ENCODE measurements around the gene JAKMIP3. TPM values are rescaled to one million over a fixed set of nuclear protein-coding genes. Genes with fewer than 3 reads are reported as not detected.

Gene JAKMIP3
- total RNA-seq, 3 donors from 2014 or later = 0.20 to 1.4 (median 0.24) TPM

- DNase-seq (peak in 1 of 3 donors; percentile 42), ATAC-seq (no peak)
- no peaks in the 10 kb centered on the region for H3K9me3 ChIP-seq
- no peaks in the 10 kb centered on the region for H3K4me1 ChIP-seq (ENCODE audit: low read depth)
- no peak for TF ChIP-seq CTCF (IDR thresholded peaks at IDR 0.05)
- intact Hi-C loops (cut with DNase I, micrococcal nuclease) = no loop called here
- no peak overlapping the region for H3K4me3 ChIP-seq
- H3K36me3 ChIP-seq (ENCODE audit: low read depth) = no peaks in the 10 kb centered on the region
Measured at GRCh38 chr10:132100556-132101349, 35.0 kb downstream of the JAKMIP3 start.

- DNase-seq (peak in 1 of 3 donors; percentile 15), ATAC-seq (no peak)
- no peaks in the 10 kb centered on the region for H3K36me3 ChIP-seq (ENCODE audit: low read depth)
- H3K4me1 ChIP-seq (ENCODE audit: low read depth) = no peaks in the 10 kb centered on the region
- TF ChIP-seq CTCF (IDR thresholded peaks at IDR 0.05) = no peak
- no peaks in the 10 kb centered on the region for H3K9me3 ChIP-seq
- intact Hi-C loops (cut with DNase I, micrococcal nuclease) = no loop called here
- no peak overlapping the region for H3K4me3 ChIP-seq
Measured at GRCh38 chr10:132101529-132101928, 35.8 kb downstream of the JAKMIP3 start.

DNA sequence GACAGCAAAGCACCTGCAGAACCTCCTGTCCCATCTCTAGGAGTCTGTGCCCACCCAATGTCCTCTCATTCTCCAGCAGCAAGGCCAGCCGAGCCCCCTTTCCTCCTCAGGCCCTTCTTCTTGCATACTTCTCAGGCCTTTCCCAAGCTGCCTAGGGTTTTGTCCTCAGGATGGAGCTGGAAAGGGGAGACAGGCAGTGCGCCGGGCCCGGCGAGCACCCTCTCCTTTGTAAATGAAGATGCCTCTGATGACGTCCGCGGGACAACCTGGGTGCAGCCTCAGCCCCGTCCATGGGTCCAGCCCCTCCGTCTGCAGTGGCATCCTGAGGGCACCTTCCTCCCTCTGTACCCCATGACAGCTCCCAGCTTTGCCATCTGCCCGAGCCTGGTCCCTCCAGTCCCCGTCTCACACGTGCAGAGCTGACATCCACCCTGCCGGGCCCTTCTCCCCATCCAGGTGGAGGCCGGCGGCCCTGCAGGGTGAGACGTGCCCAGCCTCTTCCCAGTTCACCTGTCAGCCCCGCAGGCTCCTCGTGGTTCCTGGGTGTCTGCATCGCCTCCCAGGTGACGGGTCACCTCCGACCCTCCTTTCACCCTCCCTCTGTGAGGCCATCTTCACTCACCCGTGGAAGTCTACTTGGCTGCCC is 36.4 kb downstream of the JAKMIP3 start:
- peak in 1 of 3 donors; percentile 41 for DNase-seq

DNA sequence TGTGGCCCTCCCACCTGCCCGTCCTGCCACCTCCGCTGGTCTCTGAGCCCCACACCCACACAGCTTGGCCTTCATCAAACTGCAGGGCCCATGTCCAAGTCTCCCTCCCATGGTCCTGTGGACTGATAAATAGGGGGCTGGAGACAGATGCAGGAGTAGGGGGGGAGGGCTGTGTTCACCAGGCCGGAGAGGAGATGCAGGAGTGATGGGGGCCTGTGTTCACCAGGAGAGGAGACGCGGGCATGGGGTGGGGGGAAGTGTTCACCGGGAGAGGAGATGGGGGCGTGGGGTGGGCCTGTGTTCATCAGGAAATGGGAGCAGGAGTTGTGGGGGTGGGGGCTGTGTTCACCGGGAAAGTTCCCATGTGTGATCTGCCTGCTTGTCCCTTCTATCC is 37.0 kb downstream of the JAKMIP3 start:
- TF ChIP-seq CTCF (IDR thresholded peaks at IDR 0.05) = no peak
- H3K9me3 ChIP-seq = no peaks in the 10 kb centered on the region
- ATAC-seq (no peak), DNase-seq (no peak)
- no peaks in the 10 kb centered on the region for H3K36me3 ChIP-seq (ENCODE audit: low read depth)
- no peaks in the 10 kb centered on the region for H3K4me1 ChIP-seq (ENCODE audit: low read depth)
- intact Hi-C loops (cut with DNase I, micrococcal nuclease) = no loop called here
- no peak overlapping the region for H3K4me3 ChIP-seq

More for the DNA sequence above, 36.4 kb downstream of the JAKMIP3 start:
- intact Hi-C loops (cut with DNase I, micrococcal nuclease) = no loop called here
- H3K4me3 ChIP-seq = no peak overlapping the region
- ATAC-seq = no peak
- no peak for TF ChIP-seq CTCF (IDR thresholded peaks at IDR 0.05)
- no peaks in the 10 kb centered on the region for H3K36me3 ChIP-seq (ENCODE audit: low read depth)
- H3K9me3 ChIP-seq = no peaks in the 10 kb centered on the region
- H3K4me1 ChIP-seq (ENCODE audit: low read depth) = no peaks in the 10 kb centered on the region

DNA sequence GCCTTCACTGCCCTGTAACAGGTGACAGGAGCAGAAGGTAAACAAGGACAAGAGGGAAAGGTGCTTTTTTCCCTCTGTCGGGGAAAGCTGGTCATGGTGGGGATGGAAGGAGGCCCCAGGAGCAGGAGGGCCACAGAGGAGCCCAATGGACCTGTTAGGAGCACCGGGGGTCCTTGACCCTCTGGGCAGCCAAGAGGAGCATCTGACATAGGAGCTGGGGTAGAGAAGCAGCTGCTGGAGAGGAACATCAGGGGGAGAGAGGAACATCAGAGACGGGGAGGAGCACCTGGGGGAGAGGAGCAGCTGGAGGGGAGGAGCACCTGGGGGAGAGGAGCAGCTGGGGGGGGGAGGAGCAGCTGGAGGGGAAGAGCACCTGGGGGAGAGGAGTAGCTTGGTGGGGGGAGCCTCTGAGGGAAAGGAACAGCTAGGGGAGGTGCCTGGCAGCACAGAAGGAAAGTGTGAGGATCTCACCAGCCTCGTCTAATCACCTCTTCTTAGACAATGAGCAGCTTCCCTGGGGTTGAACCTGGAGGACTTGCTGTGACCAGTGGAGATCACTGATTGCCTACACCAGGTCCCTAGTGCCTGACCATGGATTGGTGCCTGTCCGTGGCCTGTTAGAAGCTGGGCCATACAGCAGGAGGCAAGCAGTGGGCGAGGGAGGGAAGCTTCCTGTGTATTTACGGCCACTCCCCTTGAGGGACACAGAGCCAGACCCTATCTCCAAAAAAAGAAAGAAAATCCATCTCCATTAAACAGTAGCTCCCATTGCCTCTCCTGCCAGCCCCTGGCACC is 37.6 kb downstream of the JAKMIP3 start:
- ATAC-seq = no peak
- H3K9me3 ChIP-seq = no peaks in the 10 kb centered on the region
- no peak for TF ChIP-seq CTCF (IDR thresholded peaks at IDR 0.05)
- no peaks in the 10 kb centered on the region for H3K4me1 ChIP-seq (ENCODE audit: low read depth)
- no peak for DNase-seq
- no peak overlapping the region for H3K4me3 ChIP-seq
- H3K36me3 ChIP-seq (ENCODE audit: low read depth) = no peaks in the 10 kb centered on the region
- intact Hi-C loops (cut with DNase I, micrococcal nuclease) = no loop called here

All from mucosa of descending colon (tissue), 3 donors.